Ascending aorta (tissue), 2 donors: ENCODE measurements around the gene AHCYL2. TPM values are rescaled to one million over a fixed set of nuclear protein-coding genes. Genes with fewer than 3 reads are reported as not detected.

Source experiments
- DNase-seq, 2 donors: peaks; one replicate each; pipeline ENCODE4 v3.0.0-alpha.2; 2019; ENCODE audit warnings: low spot score in 2 of 2
- H3K27ac ChIP-seq, 2 donors: fragments of 200-600 bp; sonication (generic); one replicate each; pipeline ENCODE4 v1.5.1; 2016 to 2017; ENCODE audit warnings: mild to moderate bottlenecking in 1 of 2
- H3K27me3 ChIP-seq: fragments of 200-600 bp; sonication (generic); one replicate; pipeline ENCODE4 v1.5.1; 2017
- H3K36me3 ChIP-seq, 2 donors: fragments of 200-600 bp; sonication (generic); one replicate each; pipeline ENCODE4 v1.5.1; 2016
- H3K4me1 ChIP-seq, 2 donors: fragments of 200-600 bp; sonication (generic); one replicate each; pipeline ENCODE4 v1.5.1; 2016 to 2017; ENCODE audit warnings: mild to moderate bottlenecking in 1 of 2
- H3K4me3 ChIP-seq, 2 donors: fragments of 200-600 bp; sonication (generic); one replicate each; pipeline ENCODE4 v1.5.1; 2016 to 2017; ENCODE audit warnings: mild to moderate bottlenecking in 1 of 2
- H3K9me3 ChIP-seq, 2 donors: fragments of 200-600 bp; sonication (generic); one replicate each; pipeline ENCODE4 v1.5.1; 2016
- CTCF ChIP-seq, 3 experiments: fragments of 200-600 bp in 2 of 3; fragments of 450-650 bp in 1 of 3; sonication (generic) in 2 of 3; IDR thresholded peaks; one replicate each; pipeline ENCODE4 v1.5.1; 2016 to 2019; ENCODE audit warnings: antibody characterized with exemption in 3 of 3, mild to moderate bottlenecking in 1 of 3, moderate library complexity in 1 of 3
- intact Hi-C: fragments of 100-400 bp; cut with DNase I; formaldehyde crosslinking; loops from one replicate; pipeline ENCODE4 v1.15.1; 2023
- total RNA-seq: library from RNA; depleted of rRNA; stranded (reverse); fragments of >200 nt; gene quantifications from one replicate; pipeline ENCODE4 v1.1.0, GENCODE V29; 2016

AHCYL2 gene
- total RNA-seq, 1 donor from 2014 or later: 62.9 TPM

GRCh38 chr7:129327076-129327475 is 102.2 kb downstream of the AHCYL2 start:
- H3K27ac ChIP-seq: no peak overlapping the region
- no peak overlapping the region for H3K4me3 ChIP-seq
- no peak for TF ChIP-seq CTCF (IDR thresholded peaks at IDR 0.05)
- no peak for DNase-seq
- peaks cover 0 to 16% of the 10 kb centered on the region in 2 donors for H3K36me3 ChIP-seq
- H3K27me3 ChIP-seq: no peaks in the 10 kb centered on the region
- no peaks in the 10 kb centered on the region for H3K4me1 ChIP-seq
- peaks cover 4 to 12% of the 10 kb centered on the region in 2 donors for H3K9me3 ChIP-seq
- intact Hi-C loops: no loop called here

- Histone ChIP-seq H3K4me3 (no peak overlapping the region), H3K27ac (no peak overlapping the region), H3K4me1 (no peaks in the 10 kb centered on the region), H3K27me3 (no peaks in the 10 kb centered on the region), H3K9me3 (no peaks in the 10 kb centered on the region), H3K36me3 (no peaks in the 10 kb centered on the region)
- TF ChIP-seq CTCF (IDR thresholded peaks at IDR 0.05): no peak
- intact Hi-C loops: no loop called here
- DNase-seq: no peak
Measured at GRCh38 chr7:129332254-129333035, 107.6 kb downstream of the AHCYL2 start.

GRCh38 chr7:129334473-129334872 is 109.6 kb downstream of the AHCYL2 start:
- DNase-seq: no peak
- no peak for TF ChIP-seq CTCF (IDR thresholded peaks at IDR 0.05)
- intact Hi-C loops: no loop called here
- no peak overlapping the region for H3K27ac ChIP-seq
- no peaks in the 10 kb centered on the region for H3K27me3 ChIP-seq
- no peak overlapping the region for H3K4me3 ChIP-seq
- H3K4me1 ChIP-seq: no peaks in the 10 kb centered on the region
- no peaks in the 10 kb centered on the region for H3K9me3 ChIP-seq
- H3K36me3 ChIP-seq: no peaks in the 10 kb centered on the region

GRCh38 chr7:129338450-129338849 is 113.6 kb downstream of the AHCYL2 start:
- Histone ChIP-seq H3K4me3 (no peak overlapping the region), H3K4me1 (no peaks in the 10 kb centered on the region), H3K9me3 (no peaks in the 10 kb centered on the region), H3K27ac (no peak overlapping the region), H3K27me3 (no peaks in the 10 kb centered on the region), H3K36me3 (no peaks in the 10 kb centered on the region)
- TF ChIP-seq CTCF (IDR thresholded peaks at IDR 0.05): no peak
- intact Hi-C loops: no loop called here
- no peak for DNase-seq

GRCh38 chr7:129341212-129341611 is 116.4 kb downstream of the AHCYL2 start:
- no peaks in the 10 kb centered on the region for H3K36me3 ChIP-seq
- H3K27ac ChIP-seq: no peak overlapping the region
- intact Hi-C loops: no loop called here
- H3K4me3 ChIP-seq: no peak overlapping the region
- DNase-seq: no peak
- no peak for TF ChIP-seq CTCF (IDR thresholded peaks at IDR 0.05)
- no peaks in the 10 kb centered on the region for H3K27me3 ChIP-seq
- no peaks in the 10 kb centered on the region for H3K9me3 ChIP-seq
- H3K4me1 ChIP-seq: no peaks in the 10 kb centered on the region
